Ascending aorta (tissue), 2 donors: ENCODE measurements around the gene SH3PXD2A. TPM values are rescaled to one million over a fixed set of nuclear protein-coding genes. Genes with fewer than 3 reads are reported as not detected.

Experiments
- DNase-seq, 2 donors: peaks; one replicate each; pipeline ENCODE4 v3.0.0-alpha.2; 2019; ENCODE audit warnings: low spot score in 2 of 2
- H3K27ac ChIP-seq, 2 donors: fragments of 200-600 bp; sonication (generic); one replicate each; pipeline ENCODE4 v1.5.1; 2016 to 2017; ENCODE audit warnings: mild to moderate bottlenecking in 1 of 2
- H3K27me3 ChIP-seq: fragments of 200-600 bp; sonication (generic); one replicate; pipeline ENCODE4 v1.5.1; 2017
- H3K36me3 ChIP-seq, 2 donors: fragments of 200-600 bp; sonication (generic); one replicate each; pipeline ENCODE4 v1.5.1; 2016
- H3K4me1 ChIP-seq, 2 donors: fragments of 200-600 bp; sonication (generic); one replicate each; pipeline ENCODE4 v1.5.1; 2016 to 2017; ENCODE audit warnings: mild to moderate bottlenecking in 1 of 2
- H3K4me3 ChIP-seq, 2 donors: fragments of 200-600 bp; sonication (generic); one replicate each; pipeline ENCODE4 v1.5.1; 2016 to 2017; ENCODE audit warnings: mild to moderate bottlenecking in 1 of 2
- H3K9me3 ChIP-seq, 2 donors: fragments of 200-600 bp; sonication (generic); one replicate each; pipeline ENCODE4 v1.5.1; 2016
- CTCF ChIP-seq, 3 experiments: fragments of 200-600 bp in 2 of 3; fragments of 450-650 bp in 1 of 3; sonication (generic) in 2 of 3; IDR thresholded peaks; one replicate each; pipeline ENCODE4 v1.5.1; 2016 to 2019; ENCODE audit warnings: antibody characterized with exemption in 3 of 3, mild to moderate bottlenecking in 1 of 3, moderate library complexity in 1 of 3
- intact Hi-C: fragments of 100-400 bp; cut with DNase I; formaldehyde crosslinking; loops from one replicate; pipeline ENCODE4 v1.15.1; 2023
- total RNA-seq: library from RNA; depleted of rRNA; stranded (reverse); fragments of >200 nt; gene quantifications from one replicate; pipeline ENCODE4 v1.1.0, GENCODE V29; 2016

SH3PXD2A gene
- total RNA-seq, 1 donor from 2014 or later, result 50.0 TPM

- H3K27me3 ChIP-seq, result no peaks in the 10 kb centered on the region
- H3K4me1 ChIP-seq, result no peaks in the 10 kb centered on the region
- no peak for DNase-seq
- no peak for TF ChIP-seq CTCF (IDR thresholded peaks at IDR 0.05)
- H3K36me3 ChIP-seq, result no peaks in the 10 kb centered on the region
- H3K27ac ChIP-seq, result no peak overlapping the region
- intact Hi-C loops, result no loop called here
- H3K4me3 ChIP-seq, result no peak overlapping the region
- no peaks in the 10 kb centered on the region for H3K9me3 ChIP-seq
These were observed 47.4 kb downstream of the SH3PXD2A start for GRCh38 chr10:103807996-103808395.

- Histone ChIP-seq H3K4me3 (no peak overlapping the region), H3K9me3 (no peaks in the 10 kb centered on the region), H3K4me1 (no peaks in the 10 kb centered on the region), H3K36me3 (no peaks in the 10 kb centered on the region), H3K27me3 (no peaks in the 10 kb centered on the region), H3K27ac (no peak overlapping the region)
- intact Hi-C loops, result no loop called here
- DNase-seq, result no peak
- no peak for TF ChIP-seq CTCF (IDR thresholded peaks at IDR 0.05)
These were observed 48.8 kb downstream of the SH3PXD2A start for GRCh38 chr10:103806395-103807187.

- DNase-seq, result no peak
- Histone ChIP-seq H3K4me3 (no peak overlapping the region), H3K27ac (no peak overlapping the region), H3K9me3 (no peaks in the 10 kb centered on the region), H3K36me3 (peaks cover 0 to 2% of the 10 kb centered on the region in 2 donors), H3K27me3 (no peaks in the 10 kb centered on the region), H3K4me1 (no peaks in the 10 kb centered on the region)
- intact Hi-C loops, result no loop called here
- no peak for TF ChIP-seq CTCF (IDR thresholded peaks at IDR 0.05)
These were observed 49.6 kb downstream of the SH3PXD2A start for GRCh38 chr10:103805781-103806180.

GRCh38 chr10:103804871-103805270 is 50.5 kb downstream of the SH3PXD2A start:
- no peak for TF ChIP-seq CTCF (IDR thresholded peaks at IDR 0.05)
- H3K27me3 ChIP-seq, result no peaks in the 10 kb centered on the region
- DNase-seq, result no peak
- intact Hi-C loops, result no loop called here
- H3K27ac ChIP-seq, result no peak overlapping the region
- no peaks in the 10 kb centered on the region for H3K4me1 ChIP-seq
- no peak overlapping the region for H3K4me3 ChIP-seq
- H3K36me3 ChIP-seq, result peaks cover 0 to 9% of the 10 kb centered on the region in 2 donors
- H3K9me3 ChIP-seq, result no peaks in the 10 kb centered on the region

GRCh38 chr10:103803941-103804340 is 51.4 kb downstream of the SH3PXD2A start:
- Histone ChIP-seq H3K9me3 (no peaks in the 10 kb centered on the region), H3K36me3 (peaks cover 0 to 9% of the 10 kb centered on the region in 2 donors), H3K27me3 (no peaks in the 10 kb centered on the region), H3K27ac (no peak overlapping the region), H3K4me3 (no peak overlapping the region), H3K4me1 (no peaks in the 10 kb centered on the region)
- intact Hi-C loops, result no loop called here
- DNase-seq, result no peak
- no peak for TF ChIP-seq CTCF (IDR thresholded peaks at IDR 0.05)
